Middle frontal gyrus (tissue), 1 donor: ENCODE results near the gene DPP6.

Experiments
- DNase-seq: peaks from one replicate; pipeline ENCODE4 v3.0.0-alpha.2; 2015; ENCODE audit warnings: low spot score; ENCODE audit errors: extremely low spot score

The DPP6 gene

DNA sequence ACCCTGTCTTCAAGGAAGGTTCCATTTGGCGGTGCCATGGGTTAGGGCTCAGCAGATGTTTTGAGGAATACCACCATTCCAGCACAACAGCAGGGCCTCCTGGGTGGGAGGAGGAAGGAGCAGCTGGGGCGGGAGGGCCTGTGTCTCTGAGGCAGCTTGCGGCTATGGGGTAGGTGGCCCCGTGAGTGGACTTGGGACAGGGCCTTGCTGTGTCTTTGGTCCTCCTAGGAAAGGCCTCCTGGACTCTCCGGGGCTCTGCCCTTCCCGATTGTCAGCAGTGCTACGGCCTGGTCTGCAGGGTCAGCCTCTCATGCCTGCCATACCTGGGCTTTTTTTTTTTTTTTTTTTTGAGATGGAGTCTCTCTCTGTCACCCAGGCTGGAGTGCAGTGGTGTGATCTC, 854.0 kb downstream of the DPP6 start:
- no peak for DNase-seq

DNA sequence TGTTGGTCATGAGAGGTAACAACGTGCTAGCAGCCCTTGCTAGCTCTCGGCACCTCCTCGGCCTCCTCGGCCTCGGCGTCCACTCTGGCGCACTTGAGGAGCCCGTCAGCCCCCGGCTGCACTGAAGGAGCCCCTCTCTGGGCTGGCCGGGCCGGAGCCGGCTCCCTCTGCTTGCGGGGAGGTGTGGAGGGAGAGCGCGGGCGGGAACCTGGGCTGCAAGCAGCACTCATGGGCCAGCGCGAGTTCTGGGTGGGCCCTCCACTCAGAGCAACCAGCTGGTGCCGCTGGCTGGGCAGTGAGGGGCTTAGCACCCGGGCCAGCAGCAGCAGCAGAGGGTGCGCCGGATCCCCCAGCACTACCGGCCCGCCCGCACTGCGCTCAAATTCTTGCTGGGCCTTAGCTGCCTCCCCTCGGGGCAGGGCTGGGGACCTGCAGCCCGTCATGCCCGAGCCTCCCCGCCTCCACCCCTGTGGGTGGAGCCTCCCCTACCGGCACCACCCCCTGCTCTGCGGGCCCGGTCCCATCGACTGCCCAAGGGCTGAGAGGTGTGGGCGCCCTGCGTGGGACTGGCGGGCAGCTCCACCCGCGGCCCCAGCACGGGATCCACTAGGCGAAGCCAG, 854.6 kb downstream of the DPP6 start:
- no peak for DNase-seq

DNA sequence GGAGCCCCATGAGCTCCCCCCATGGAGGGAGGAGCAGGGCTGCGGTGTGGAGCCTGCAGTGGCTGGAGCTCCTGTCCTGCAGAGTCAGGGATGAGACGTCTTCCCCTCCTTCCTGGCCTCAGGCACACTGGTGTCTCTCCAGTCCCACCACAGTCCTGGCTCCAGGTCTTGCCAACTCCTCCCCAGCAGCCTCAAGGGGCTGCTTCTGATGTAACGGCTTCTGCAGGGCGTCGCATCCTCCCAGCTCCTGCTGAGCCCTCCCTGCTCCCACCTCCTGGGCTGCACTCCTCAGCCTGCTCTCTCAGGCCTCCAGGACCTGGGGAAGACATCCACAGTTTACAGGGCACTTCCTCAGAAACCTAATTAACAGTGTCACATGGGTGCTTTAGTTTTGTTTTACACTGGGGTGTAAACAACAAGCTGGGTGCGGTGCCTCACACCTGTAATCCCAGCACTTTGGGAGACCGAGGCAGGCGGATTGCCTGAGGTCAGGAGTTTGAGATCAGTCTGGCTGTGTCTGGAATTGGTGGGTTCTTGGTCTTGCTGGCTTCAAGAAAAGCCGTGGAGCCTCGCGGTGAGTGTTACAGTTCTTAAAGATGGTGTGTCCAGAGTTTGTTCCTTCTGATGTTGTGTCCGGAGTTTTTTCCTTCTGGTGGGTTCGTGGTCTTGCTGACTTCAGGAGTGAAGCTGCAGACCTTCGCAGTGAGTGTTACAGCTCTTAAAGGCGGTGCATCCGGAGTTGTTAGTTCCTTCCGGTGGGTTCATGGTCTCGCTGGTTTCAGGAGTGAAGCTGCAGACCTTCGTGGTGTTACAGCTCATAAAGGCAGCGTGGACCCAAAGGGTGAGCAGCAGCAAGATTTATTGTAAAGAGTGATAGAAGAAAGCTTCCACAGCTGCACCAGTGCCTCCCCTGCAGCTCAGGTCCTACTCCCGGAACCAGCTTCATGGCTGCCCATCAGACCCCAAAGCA, 855.7 kb downstream of the DPP6 start:
- DNase-seq, result no peak

DNA sequence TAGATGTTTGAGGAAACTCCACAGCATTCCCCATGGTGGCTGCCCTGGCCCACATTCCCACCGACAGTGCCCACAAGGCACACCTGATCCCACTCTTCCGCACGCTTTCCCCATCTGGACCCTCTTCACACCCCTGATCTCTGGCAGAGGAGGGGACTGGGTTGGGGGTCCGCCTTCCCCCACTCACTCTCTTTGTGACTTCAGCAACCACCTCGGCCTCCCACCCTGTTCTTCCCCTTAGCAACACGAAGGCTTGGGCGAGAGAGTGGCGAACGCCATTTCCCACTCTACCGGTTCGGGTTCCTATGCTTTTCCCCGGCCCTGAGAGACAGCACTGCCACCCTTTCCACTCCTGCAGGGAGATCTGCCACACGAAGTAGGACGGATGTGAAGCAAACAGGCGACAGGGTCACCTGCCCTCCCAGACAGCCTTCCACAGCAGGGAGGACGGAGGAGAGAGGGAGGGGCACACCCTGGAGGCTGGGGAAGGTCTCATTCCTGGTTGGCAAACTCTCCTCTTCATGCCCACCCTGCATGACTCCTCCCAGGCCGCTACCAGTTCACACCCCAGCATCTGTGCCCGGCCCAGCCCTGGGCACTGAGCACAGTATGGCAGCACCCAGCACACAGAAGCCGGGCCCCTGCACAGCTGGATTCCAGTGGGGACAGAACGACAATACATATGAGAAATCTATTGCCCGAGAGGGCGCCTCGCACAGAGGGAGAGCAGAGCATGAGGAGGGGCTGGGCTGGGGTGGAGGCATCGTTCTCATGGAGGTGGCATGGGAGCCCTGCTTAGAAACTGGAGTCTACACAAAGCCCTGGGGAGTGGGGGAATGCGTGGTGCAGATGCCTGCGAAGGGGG, 857.3 kb downstream of the DPP6 start:
- no peak for DNase-seq

DNA sequence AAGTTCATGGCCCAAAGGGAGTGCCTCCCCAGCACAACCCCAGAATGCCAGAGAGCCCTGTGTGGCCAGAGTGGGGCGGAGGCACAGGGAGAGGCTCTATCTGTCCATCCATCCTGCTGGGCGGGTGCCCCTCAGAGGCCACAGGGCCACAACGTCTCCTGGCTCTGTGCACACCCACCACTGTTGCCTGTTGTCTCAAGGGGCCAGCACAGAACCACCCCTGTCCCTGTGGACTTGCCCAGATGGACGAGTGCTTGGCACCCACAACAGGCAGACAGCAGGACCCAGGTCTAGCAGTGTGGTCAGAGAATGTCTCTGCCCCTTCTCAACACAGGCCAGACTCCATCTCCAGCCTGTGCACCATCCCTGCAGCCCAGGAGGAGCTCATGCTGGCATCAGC, 857.9 kb downstream of the DPP6 start:
- no peak for DNase-seq

DNA sequence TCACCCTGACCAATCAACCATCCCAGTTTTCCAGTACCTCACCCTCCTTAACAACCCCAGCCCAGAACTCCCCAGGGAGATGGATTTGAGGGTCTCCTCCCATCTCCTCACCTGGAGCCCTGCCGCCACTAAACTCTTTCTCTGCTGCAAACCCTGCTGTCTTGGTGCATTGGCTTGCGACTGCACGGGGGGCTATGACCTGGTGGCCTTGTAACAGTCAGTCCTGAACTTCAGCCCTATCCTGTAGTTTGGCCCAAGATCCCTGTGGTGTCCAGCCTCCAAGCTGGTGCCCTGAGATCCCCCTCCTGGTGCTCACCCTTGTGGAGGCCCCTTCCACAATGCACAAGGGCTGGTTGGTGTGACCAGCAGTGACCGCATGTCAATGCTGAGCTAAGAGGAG, 858.8 kb downstream of the DPP6 start:
- no peak for DNase-seq

DNA sequence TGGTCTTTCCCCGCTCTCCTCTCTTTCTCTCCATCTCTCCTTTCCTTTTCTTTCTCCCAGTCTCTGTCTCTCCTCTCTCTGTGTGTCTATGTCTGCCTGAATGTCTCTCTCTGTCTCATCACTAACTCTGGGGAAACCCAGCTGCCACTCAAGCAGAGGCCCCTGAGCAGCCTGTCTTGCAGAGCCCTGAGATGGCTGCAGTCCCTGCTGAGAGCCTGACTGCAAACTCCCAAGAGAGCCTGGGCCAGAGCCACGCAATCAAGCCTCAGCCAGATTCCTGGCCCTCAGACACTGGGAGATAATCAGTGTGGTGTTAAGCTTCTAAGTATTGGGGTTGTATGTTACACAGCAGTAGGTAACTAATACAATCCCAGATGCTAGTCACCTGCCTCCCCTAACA, 859.2 kb downstream of the DPP6 start:
- DNase-seq, result no peak

DNA sequence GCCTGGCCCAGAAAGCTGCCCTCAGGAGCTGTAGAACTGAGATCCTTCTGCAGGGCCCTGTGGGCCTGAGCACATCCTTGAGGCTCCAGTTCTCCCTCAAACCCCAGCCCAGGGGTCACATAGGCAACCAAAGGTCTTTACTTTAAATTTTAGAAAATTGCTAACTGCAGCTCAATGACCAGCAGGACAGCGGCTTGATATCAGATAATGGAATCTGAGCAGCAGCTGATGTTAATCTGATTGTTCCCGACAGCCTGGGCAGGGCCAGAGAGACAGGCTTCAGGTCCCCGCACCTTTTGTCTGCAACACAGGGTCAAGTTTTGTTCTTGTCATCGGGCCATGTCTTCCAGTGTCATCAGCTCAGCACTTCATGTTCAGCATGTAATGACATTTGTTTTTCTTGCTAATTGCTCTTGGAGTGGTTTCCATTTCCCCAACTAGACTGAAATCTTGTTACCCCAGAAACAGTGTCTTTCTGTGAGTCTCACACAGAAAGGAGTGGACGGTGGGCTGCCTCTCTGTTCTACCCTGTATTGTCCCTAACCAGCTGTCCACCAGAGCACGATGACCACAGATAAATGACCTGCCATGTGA, 859.8 kb downstream of the DPP6 start:
- no peak for DNase-seq

DNA sequence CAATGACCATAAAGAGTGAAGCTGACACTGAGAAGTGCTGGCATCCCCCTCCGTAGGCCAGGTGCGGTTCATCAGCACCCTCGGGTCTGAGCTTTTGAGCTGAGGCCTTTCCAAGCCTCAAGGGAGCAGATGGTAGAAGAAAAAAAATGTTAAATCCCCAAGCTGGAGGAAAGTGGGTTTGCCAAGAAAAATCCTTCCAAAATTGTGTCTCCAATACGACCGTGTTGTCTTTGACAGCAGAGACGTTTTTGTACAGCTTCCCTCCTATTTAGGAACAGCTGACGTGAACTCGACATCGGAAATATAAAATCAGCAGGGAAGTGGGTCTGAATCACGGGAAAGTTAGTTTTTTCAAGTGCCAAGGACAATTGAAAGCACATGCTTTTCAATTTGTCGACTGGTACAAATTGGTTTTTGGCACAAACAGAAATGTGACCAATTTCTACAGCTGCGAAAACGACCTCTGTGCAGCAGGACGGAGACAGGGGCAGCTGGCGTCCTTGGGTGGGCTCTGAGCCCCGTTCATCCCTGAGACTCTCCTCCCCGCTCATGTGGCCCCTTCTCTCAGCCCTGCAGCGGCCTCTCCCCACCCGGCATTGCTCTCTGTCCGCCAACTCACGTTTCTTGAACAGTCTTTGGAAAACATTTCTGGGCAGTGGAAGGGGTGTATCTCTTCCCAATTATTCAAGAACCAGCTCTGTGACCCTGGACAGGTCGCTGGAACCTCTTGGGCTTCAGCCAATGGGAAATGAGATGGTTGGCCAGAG, 860.9 kb downstream of the DPP6 start:
- peak; percentile 12 for DNase-seq

DNA sequence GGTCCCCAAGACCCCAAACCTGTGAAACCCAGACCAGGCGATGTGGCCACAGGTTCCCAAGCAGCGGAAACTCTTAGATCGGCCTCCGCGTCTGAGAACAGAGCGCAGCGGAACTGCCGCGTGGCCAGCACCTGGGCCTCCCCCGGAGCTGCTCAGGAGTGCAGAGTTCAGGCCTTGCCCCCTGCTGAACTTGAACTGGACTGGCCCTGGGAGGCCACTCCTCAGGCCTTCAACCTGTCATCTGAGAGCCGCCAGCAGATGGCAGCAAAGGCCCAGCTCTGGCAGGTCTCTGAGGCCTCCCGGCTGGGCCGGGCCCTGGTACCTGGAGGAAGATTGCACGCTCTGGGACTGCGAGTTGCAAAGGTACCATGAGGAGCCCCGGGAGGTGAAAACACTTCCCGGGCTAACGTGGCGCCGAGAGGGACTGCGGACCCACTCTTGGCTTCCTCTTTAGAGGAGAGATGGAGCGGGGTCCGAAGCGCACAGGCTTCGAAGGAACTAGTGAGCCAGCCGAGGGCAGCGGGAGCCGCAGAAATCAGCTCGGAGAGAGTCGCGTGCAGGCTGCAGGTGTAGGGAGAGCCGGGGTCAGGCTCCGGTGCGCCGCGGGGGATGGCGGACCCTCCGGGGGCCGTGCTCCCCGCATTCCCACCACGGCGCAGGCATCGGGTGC, 861.6 kb downstream of the DPP6 start:
- peak; percentile 68 for DNase-seq

DNA sequence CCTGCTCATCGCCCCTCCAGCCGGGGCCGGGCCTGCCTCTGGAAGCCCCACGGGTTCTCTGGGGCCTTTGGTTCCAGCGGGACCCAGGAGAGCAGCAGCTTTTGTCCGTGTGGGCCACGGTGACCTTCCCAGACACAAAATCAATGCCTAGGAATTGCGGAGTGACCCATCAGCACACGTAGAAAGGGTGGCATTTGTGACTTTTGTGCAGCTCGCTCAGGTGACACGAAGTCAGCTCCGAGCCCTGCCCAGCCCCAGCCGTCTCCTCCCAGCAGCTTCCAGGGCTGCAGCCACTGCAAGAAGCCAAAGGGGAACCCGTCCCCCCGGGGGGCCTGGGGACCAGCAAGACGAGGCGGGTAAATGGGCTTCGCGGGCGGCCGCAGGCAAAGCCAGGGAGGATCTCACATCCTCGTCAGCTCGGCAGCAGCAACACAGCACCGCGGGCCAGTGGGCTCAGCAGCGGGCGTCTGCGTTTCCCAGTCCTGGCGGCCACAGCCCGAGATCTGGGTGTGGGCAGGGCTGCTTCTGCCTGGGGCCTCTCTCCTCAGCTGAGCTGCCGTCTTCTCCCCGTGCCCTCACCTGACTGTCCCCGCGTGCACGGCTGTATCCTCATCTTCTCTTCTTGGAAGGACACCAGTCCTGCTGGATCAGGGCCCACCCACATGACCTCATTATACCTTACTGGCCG, 862.3 kb downstream of the DPP6 start:
- no peak for DNase-seq

DNA sequence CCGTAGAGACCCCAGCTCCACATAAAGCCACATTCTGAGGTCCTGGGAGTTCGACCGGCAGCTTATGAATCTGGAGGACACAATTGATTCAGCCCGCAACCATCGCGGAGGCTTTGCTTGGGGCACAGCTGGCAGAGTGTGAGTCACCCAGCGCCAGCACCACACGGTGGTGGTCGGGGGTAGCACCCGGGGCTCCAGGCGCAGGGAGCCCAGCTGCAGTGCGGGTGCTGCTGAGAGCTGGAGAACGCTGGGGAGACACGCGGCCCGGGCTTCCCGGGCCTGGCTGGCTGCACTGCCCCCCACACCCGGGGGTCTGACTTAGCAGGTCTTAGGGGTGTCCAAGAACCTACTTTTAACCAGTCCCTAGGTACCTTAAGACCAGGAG, 862.8 kb downstream of the DPP6 start:
- no peak for DNase-seq

DNA sequence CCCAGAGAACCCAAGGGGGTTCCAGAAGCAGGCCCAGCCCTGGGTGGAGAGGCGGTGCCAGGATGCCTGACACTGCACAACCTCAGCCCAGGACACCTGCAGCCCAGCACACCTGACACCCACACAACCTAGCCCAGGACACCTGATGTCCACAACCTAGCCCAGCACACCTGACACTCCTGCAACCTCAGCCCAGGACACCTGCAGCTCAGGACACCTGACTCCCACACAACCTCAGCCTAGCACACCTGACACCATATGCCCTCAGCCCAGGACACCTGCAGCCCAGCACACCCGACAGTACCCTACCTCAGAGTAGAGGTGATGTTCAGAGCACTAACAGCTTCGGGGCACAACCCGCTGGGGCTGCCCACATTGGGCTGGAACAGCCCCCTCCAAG, 863.4 kb downstream of the DPP6 start:
- no peak for DNase-seq

DNA sequence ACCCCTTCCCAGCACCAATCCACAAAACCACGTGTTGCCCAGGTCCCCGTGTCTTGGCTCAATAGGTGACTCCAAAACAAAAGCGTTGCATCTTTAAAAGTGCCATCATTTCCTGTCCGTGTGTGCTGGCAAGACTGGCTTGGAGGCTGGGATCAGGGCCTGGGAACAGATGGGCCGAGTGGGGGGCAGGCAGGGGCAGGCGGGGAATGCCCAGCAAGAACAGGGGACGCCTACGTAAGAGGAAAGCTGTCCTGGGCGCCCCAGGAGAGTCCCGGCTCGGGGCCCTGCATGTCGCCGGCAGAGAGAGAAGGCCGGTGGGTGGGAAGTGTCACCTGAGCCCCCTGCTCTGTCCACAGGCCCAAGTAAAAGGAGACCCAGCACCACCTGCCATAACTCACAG, 864.2 kb downstream of the DPP6 start:
- no peak for DNase-seq

DNA sequence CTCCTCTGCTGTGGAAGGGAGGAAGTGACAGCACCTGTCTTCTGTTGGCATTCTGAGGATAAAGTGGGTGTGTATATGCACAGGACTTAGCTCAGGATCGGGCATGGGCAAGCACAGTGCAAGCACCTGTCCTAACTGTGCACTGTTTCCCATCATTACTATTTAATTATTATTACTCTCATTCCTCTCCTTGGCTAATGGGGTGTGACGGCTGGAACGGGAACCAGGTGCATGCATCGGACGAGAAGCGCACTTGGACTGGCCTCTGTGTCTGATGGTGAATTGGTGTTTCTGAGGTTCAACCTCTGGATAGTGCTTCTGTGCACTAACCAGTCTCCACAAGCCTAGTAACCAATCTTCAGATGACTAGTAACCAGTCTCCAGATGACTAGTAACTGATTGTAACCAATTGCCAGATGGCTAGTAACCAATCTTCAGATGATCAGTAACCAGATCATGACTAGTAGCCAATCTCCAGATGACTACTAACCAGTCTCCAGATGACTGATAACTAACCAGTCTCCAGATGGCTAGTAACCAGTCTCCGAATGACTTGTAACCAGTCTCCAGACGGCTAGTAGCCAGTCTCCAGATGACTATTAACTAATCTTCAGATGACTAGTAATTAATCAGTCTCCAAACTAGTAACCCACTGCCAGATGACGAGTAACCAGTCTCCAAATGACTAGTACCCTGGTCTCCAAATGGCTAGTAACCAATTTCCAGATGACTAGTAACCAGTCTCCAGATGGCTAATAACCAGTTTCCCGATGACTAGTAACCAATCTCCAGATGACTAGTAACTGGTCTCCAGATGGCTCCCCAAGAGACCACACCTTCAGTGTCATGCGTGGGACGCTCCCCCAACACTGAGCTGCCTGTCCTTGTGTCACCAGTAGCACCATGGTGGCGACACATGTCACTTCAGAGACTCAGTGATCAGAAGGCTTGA, 864.9 kb downstream of the DPP6 start:
- no peak for DNase-seq

DNA sequence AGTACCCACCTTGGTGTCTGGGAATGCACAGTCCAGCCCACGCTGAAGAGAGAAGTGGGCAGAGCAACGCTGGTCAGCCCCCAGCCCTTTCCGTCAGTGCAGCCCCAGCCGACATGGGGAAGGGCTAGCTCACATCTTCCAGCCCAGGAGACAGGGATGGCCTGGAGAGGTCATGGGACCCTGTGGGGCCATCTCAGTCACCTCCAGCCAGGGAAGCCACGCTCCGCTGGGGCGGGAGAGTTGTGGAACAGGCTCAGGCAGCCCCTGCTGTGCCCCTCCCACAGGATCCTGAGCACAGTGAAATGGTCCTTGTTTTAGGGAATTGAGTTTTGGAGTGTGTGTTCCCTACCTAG, 865.6 kb downstream of the DPP6 start:
- no peak for DNase-seq

DNA sequence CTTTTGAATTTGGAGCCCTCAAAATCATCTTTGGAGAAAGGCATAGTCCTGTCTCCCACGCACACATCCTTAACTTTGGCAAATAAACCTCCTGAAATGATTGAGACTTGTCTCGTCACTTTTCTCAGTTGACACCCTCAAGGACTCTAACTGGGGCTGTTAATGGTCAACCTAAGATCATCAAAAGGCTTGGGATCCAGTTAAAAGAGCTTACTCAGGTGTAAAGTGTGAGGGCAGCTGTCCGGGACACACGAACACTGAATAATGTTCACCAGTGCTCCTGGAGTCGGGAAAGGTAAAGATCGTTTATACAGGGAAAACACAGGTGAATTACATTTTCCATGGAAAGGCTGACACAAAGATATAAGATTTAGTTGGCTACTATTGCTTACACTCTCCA, 866.1 kb downstream of the DPP6 start:
- DNase-seq, result no peak

DNA sequence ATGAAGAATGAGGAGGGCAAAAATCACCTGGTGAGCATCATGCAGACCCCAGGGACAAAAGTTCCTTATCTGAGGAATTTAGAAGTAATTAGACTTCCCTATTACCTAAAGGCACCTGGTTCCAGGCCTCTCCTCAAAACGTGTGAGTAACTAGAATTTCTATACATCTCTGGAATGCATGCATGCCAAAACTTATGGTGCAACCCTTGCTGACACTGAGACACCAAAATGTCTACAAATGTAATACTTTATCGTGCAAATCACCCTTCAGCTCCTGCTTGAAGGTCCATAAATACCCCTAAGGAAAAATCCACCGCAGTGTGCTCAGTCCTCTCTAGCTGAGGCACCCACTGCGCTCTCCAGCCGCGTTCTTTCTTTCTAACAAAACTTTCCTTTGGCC, 866.5 kb downstream of the DPP6 start:
- no peak for DNase-seq
